Glutamatergic neuron (in vitro differentiated cells): Measurements from ENCODE around the gene MAP2. TPM values are rescaled to one million over a fixed set of nuclear protein-coding genes. Genes with fewer than 3 reads are reported as not detected.

Experiments used
- DNase-seq: peaks from one replicate; pipeline ENCODE4 v3.0.0; 2022
- H3K27ac Mint-ChIP-seq: one replicate; pipeline ENCODE4 v1.8.0; 2020; ENCODE audit warnings: mild to moderate bottlenecking, mixed read lengths, inconsistent platforms; ENCODE audit not compliant: unreplicated experiment
- H3K27me3 Mint-ChIP-seq: one replicate; pipeline ENCODE4 v1.8.0; 2020; ENCODE audit warnings: mild to moderate bottlenecking, moderate library complexity, mixed read lengths, inconsistent platforms; ENCODE audit not compliant: unreplicated experiment
- H3K36me3 Mint-ChIP-seq: one replicate; pipeline ENCODE4 v1.8.0; 2020; ENCODE audit warnings: mild to moderate bottlenecking, mixed read lengths, inconsistent platforms; ENCODE audit not compliant: unreplicated experiment
- H3K4me1 Mint-ChIP-seq: one replicate; pipeline ENCODE4 v1.8.0; 2020; ENCODE audit warnings: mild to moderate bottlenecking, low read depth, mixed read lengths, inconsistent platforms; ENCODE audit not compliant: unreplicated experiment
- H3K4me3 Mint-ChIP-seq: one replicate; pipeline ENCODE4 v1.8.0; 2020; ENCODE audit warnings: mild to moderate bottlenecking, mixed read lengths, inconsistent platforms; ENCODE audit not compliant: unreplicated experiment
- H3K9me3 Mint-ChIP-seq: one replicate; pipeline ENCODE4 v1.8.0; 2020; ENCODE audit warnings: mild to moderate bottlenecking, moderate library complexity, mixed read lengths, inconsistent platforms; ENCODE audit not compliant: unreplicated experiment
- CTCF ChIP-seq: fragments of 200-600 bp; sonication (generic); IDR thresholded peaks from one replicate; pipeline ENCODE4 v1.5.0; 2021; ENCODE audit not compliant: partially characterized antibody, unreplicated experiment
- total RNA-seq: library from RNA; stranded (reverse); fragmentation: NEBNext Ultra II Directional; extraction: Animal tissue kit (Norgen Biotek cat#: 25700); gene quantifications from one replicate; pipeline ENCODE4 v1.2.1, GENCODE V29; 2021; ENCODE audit not compliant: unreplicated experiment

MAP2 gene
- total RNA-seq, 1 donor from 2014 or later, result 177 TPM

GRCh38 chr2:209463835-209464234 lies 40.0 kb downstream of the MAP2 start:
- peaks cover 4% of the 10 kb centered on the region for H3K4me1 Mint-ChIP-seq
- no peaks in the 10 kb centered on the region for H3K9me3 Mint-ChIP-seq
- no peak for TF ChIP-seq CTCF
- no peaks in the 10 kb centered on the region for H3K27me3 Mint-ChIP-seq
- H3K4me3 Mint-ChIP-seq, result no peak overlapping the region
- no peak for DNase-seq
- H3K36me3 Mint-ChIP-seq, result no peaks in the 10 kb centered on the region
- H3K27ac Mint-ChIP-seq, result no peak overlapping the region

- Mint-ChIP-seq H3K27me3 (no peaks in the 10 kb centered on the region), H3K27ac (no peak overlapping the region), H3K4me3 (no peak overlapping the region), H3K9me3 (no peaks in the 10 kb centered on the region), H3K4me1 (peaks cover 5% of the 10 kb centered on the region), H3K36me3 (no peaks in the 10 kb centered on the region)
- no peak for TF ChIP-seq CTCF
- DNase-seq, result no peak
These were observed 45.0 kb downstream of the MAP2 start for GRCh38 chr2:209468846-209469245.

DNA sequence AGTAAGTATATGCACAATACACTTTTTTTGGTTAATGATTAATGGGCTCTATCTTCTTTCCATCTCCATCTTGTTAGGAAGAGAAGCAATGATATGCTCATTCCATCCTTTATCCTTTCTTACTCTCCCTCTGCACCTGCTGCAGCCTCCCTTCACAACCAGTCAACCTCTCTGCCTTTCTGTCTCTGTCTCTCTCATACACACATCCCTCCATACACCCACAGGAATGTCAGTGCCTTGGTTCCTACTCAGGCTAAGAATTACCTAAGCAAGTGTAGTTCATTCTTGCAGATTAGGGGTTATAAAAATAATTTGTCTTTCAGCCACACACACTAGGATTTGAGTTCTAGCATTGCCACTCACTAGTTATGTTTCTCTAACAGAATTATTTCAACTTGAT lies 45.6 kb downstream of the MAP2 start:
- no peak for TF ChIP-seq CTCF
- no peaks in the 10 kb centered on the region for H3K27me3 Mint-ChIP-seq
- DNase-seq, result no peak
- peaks cover 5% of the 10 kb centered on the region for H3K4me1 Mint-ChIP-seq
- no peak overlapping the region for H3K27ac Mint-ChIP-seq
- no peaks in the 10 kb centered on the region for H3K9me3 Mint-ChIP-seq
- H3K36me3 Mint-ChIP-seq, result no peaks in the 10 kb centered on the region
- no peak overlapping the region for H3K4me3 Mint-ChIP-seq

DNA sequence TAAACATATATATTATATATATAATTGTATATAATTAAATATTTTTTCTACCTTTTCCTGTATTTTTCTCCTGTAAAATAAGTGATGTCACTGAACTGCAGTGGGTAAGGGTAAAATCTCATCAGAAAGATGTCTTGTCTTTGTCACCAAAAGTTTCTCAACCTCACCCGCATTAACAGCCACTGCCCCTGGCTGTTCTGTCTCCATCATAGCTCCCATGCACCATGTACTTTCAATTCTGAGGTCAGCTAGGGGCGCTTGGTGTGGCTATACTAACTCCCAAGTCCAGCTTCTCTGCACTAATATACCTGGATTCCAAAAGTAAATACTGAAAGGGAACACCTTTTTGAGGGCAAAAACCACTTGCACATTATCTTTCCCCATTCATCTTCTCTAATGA lies 46.6 kb downstream of the MAP2 start:
- H3K4me1 Mint-ChIP-seq, result peaks cover 5% of the 10 kb centered on the region
- H3K9me3 Mint-ChIP-seq, result no peaks in the 10 kb centered on the region
- no peak overlapping the region for H3K4me3 Mint-ChIP-seq
- no peaks in the 10 kb centered on the region for H3K36me3 Mint-ChIP-seq
- no peaks in the 10 kb centered on the region for H3K27me3 Mint-ChIP-seq
- no peak overlapping the region for H3K27ac Mint-ChIP-seq
- TF ChIP-seq CTCF, result no peak
- DNase-seq, result no peak

GRCh38 chr2:209471037-209471436 lies 47.2 kb downstream of the MAP2 start:
- no peak overlapping the region for H3K27ac Mint-ChIP-seq
- H3K36me3 Mint-ChIP-seq, result no peaks in the 10 kb centered on the region
- H3K4me3 Mint-ChIP-seq, result no peak overlapping the region
- peaks cover 5% of the 10 kb centered on the region for H3K4me1 Mint-ChIP-seq
- TF ChIP-seq CTCF, result no peak
- H3K9me3 Mint-ChIP-seq, result no peaks in the 10 kb centered on the region
- H3K27me3 Mint-ChIP-seq, result no peaks in the 10 kb centered on the region
- no peak for DNase-seq
